GM23338 (cell line): ENCODE results near the gene EIF4A3. TPM values are rescaled to one million over a fixed set of nuclear protein-coding genes. Genes with fewer than 3 reads are reported as not detected.
A peak's percentile ranks its signal among the peaks of the same experiment; 100 is the strongest.

Experiments
- ATAC-seq: fragments of 200-7000 bp; cut with Tn5 transposase; 3 replicates; pipeline ENCODE4 v1.9.1; 2020
- DNase-seq: peaks from one replicate; pipeline ENCODE4 v3.0.0-alpha.2; 2015; ENCODE audit warnings: low spot score
- H2AFZ ChIP-seq: fragments of 200-600 bp; sonication (generic); 2 replicates; pipeline ENCODE4 v1.8.0; 2016; ENCODE audit warnings: antibody characterized with exemption, mild to moderate bottlenecking, moderate library complexity
- H3F3A ChIP-seq: fragments of 200-600 bp; sonication (generic); replicated peaks from 2 replicates; pipeline ENCODE4 v1.8.0; 2017; ENCODE audit warnings: antibody characterized with exemption, mixed run types, low read depth
- H3K27ac ChIP-seq: fragments of 200-600 bp; sonication (generic); 2 replicates; pipeline ENCODE4 v1.6.1; 2016; ENCODE audit warnings: low read depth
- H3K27me3 ChIP-seq: fragments of 200-600 bp; sonication (generic); 2 replicates; pipeline ENCODE4 v1.8.0; 2016; ENCODE audit warnings: mild to moderate bottlenecking, mixed run types, moderate library complexity; ENCODE audit not compliant: insufficient read depth
- H3K36me3 ChIP-seq: fragments of 200-600 bp; sonication (generic); 2 replicates; pipeline ENCODE4 v1.8.0; 2016; ENCODE audit warnings: mild to moderate bottlenecking; ENCODE audit not compliant: insufficient read depth
- H3K4me1 ChIP-seq: fragments of 200-600 bp; sonication (generic); 2 replicates; pipeline ENCODE4 v1.8.0; 2016; ENCODE audit warnings: mild to moderate bottlenecking, moderate library complexity; ENCODE audit not compliant: insufficient read depth
- H3K4me2 ChIP-seq: fragments of 200-600 bp; sonication (generic); 2 replicates; pipeline ENCODE4 v1.7.1; 2017; ENCODE audit warnings: mixed run types
- H3K4me3 ChIP-seq: fragments of 200-600 bp; sonication (generic); 2 replicates; pipeline ENCODE4 v1.6.1; 2016; ENCODE audit warnings: mixed run types
- H3K79me2 ChIP-seq: fragments of 200-600 bp; sonication (generic); replicated peaks from 2 replicates; pipeline ENCODE4 v1.8.0; 2017; ENCODE audit warnings: mild to moderate bottlenecking; ENCODE audit not compliant: insufficient read depth
- H3K9me2 ChIP-seq: fragments of 200-600 bp; sonication (generic); 2 replicates; pipeline ENCODE4 v1.8.0; 2017; ENCODE audit not compliant: insufficient read depth
- H4K20me1 ChIP-seq: fragments of 200-600 bp; sonication (generic); replicated peaks from 2 replicates; pipeline ENCODE4 v1.8.0; 2017; ENCODE audit warnings: mild to moderate bottlenecking; ENCODE audit not compliant: insufficient read depth
- H3K27ac Mint-ChIP-seq: 2 replicates; pipeline ENCODE4 v1.8.0; 2020; ENCODE audit warnings: inconsistent platforms, mild to moderate bottlenecking, moderate library complexity, mixed read lengths
- H3K27me3 Mint-ChIP-seq: 3 replicates; pipeline ENCODE4 v1.8.0; 2022; ENCODE audit warnings: low read depth, mild to moderate bottlenecking, moderate library complexity, mixed read lengths, inconsistent platforms; ENCODE audit not compliant: insufficient read depth, poor library complexity
- H3K36me3 Mint-ChIP-seq: 3 replicates; pipeline ENCODE4 v1.8.0; 2021; ENCODE audit warnings: low read depth, mild to moderate bottlenecking, inconsistent platforms, moderate library complexity, mixed read lengths
- H3K4me1 Mint-ChIP-seq: 3 replicates; pipeline ENCODE4 v1.8.0; 2020; ENCODE audit warnings: mild to moderate bottlenecking, inconsistent platforms, mixed read lengths
- H3K4me3 Mint-ChIP-seq: 3 replicates; pipeline ENCODE4 v1.8.0; 2021; ENCODE audit warnings: moderate library complexity, mild to moderate bottlenecking, inconsistent platforms, mixed read lengths
- H3K9me3 Mint-ChIP-seq: 3 replicates; pipeline ENCODE4 v1.8.0; 2020; ENCODE audit warnings: moderate library complexity, mild to moderate bottlenecking, inconsistent platforms, mixed read lengths
- CTCF ChIP-seq, 2 experiments: fragments of 200-600 bp in 1 of 2; sonication (generic) in 1 of 2; conservative IDR thresholded peaks; 2 replicates each; pipeline versions ENCODE4 v1.5.1 to v1.6.1; 2016 to 2017; ENCODE audit warnings: antibody characterized with exemption in 2 of 2, low read depth in 2 of 2, mild to moderate bottlenecking in 2 of 2, moderate library complexity in 1 of 2
- EZH2 ChIP-seq: fragments of 200-600 bp; sonication (generic); IDR thresholded peaks from one replicate; pipeline ENCODE4 v1.8.0; 2017; ENCODE audit warnings: antibody characterized with exemption, mild to moderate bottlenecking, low read depth; ENCODE audit not compliant: unreplicated experiment
- NANOG ChIP-seq: IDR thresholded peaks from 2 replicates; pipeline ENCODE4 v1.6.1; 2016; ENCODE audit warnings: antibody characterized with exemption, borderline replicate concordance
- REST ChIP-seq: IDR thresholded peaks from one replicate; pipeline ENCODE4 v1.6.1; 2018; ENCODE audit warnings: antibody characterized with exemption; ENCODE audit not compliant: unreplicated experiment
- STAT1 ChIP-seq: IDR thresholded peaks from one replicate; pipeline ENCODE4 v1.6.1; 2016; ENCODE audit warnings: antibody characterized with exemption; ENCODE audit not compliant: unreplicated experiment
- ZNF114 ChIP-seq: fragments of 250-450 bp; sonication (Bioruptor Pico); IDR thresholded peaks from 2 replicates; pipeline ENCODE4 v1.5.0; 2020; ENCODE audit warnings: mild to moderate bottlenecking, moderate library complexity
- ZNF331 ChIP-seq: fragments of 250-450 bp; sonication (Bioruptor Pico); IDR thresholded peaks from 2 replicates; pipeline ENCODE4 v1.5.0; 2020; ENCODE audit warnings: low read depth, mild to moderate bottlenecking, moderate library complexity
- polyA plus RNA-seq: library from polyadenylated mRNA; unstranded; fragments of >200 nt; fragmentation: Nextera tagmentation; extraction: Ambion mirVana; gene quantifications from 2 replicates; pipeline ENCODE4 v1.2.1, GENCODE V29; 2016
- total RNA-seq: library from RNA; depleted of rRNA; stranded (reverse); fragments of >200 nt; shearing (Covaris generic); gene quantifications from 2 replicates; pipeline ENCODE4 v1.2.3, GENCODE V29; 2014

The EIF4A3 gene
- total and polyA plus RNA-seq, 2 experiments from 2014 or later = 146 to 156 TPM

GRCh38 chr17:80112471-80113032, 34.4 kb downstream of the EIF4A3 start (continued):
- TF ChIP-seq REST = no peak
- TF ChIP-seq ZNF114 (CRISPR knock-in tag) = no peak
- TF ChIP-seq EZH2 = no peak
- no peak for TF ChIP-seq NANOG
- no peak for TF ChIP-seq ZNF331 (CRISPR knock-in tag)
- TF ChIP-seq CTCF (conservative IDR thresholded peaks at IDR 0.05; ENCODE audit: low read depth in 2 of 2) = no peak

GRCh38 chr17:80111702-80112470, 35.0 kb downstream of the EIF4A3 start:
- peaks cover 5% of the 10 kb centered on the region for H3K27me3 Mint-ChIP-seq
- TF ChIP-seq CTCF (conservative IDR thresholded peaks at IDR 0.05; ENCODE audit: low read depth in 2 of 2) (peak in 1 of 2 experiments; percentile 20; a peak in 2 of 4 replicates), STAT1 (no peak)
- peak overlapping the region; percentile 32; the same call in 1 of the 2 replicates for H3K27ac Mint-ChIP-seq
- peak; percentile 63 for DNase-seq
- no peak overlapping the region for H2AFZ ChIP-seq
- H3K27me3 ChIP-seq = no peaks in the 10 kb centered on the region
- no peaks in the 10 kb centered on the region for H3K79me2 ChIP-seq
- no peak overlapping the region for H3K4me2 ChIP-seq
- 0 out of 2 replicates have a peak, but pooled peaks cover 5% of the 10 kb centered on the region for H3F3A ChIP-seq
- no peak overlapping the region for H3K4me3 ChIP-seq
- H3K36me3 Mint-ChIP-seq = peaks cover 23% of the 10 kb centered on the region; the same call in 2 of the 3 replicates
- peaks cover 14% of the 10 kb centered on the region for H3K4me1 Mint-ChIP-seq
- ATAC-seq = peak; percentile 81
- no peaks in the 10 kb centered on the region for H3K9me2 ChIP-seq
- H3K4me1 ChIP-seq = peaks cover 3% of the 10 kb centered on the region; the same call in 1 of the 2 replicates
- no peaks in the 10 kb centered on the region for H4K20me1 ChIP-seq
- H3K36me3 ChIP-seq = no peaks in the 10 kb centered on the region; the same call in 1 of the 2 replicates
- no peaks in the 10 kb centered on the region; the same call in 1 of the 3 replicates for H3K9me3 Mint-ChIP-seq
- H3K4me3 Mint-ChIP-seq = no peak overlapping the region; the same call in 2 of the 3 replicates
- H3K27ac ChIP-seq = no peak overlapping the region
